H1 (cell line): ENCODE results near the gene TCERG1. TPM values are rescaled to one million over a fixed set of nuclear protein-coding genes. Genes with fewer than 3 reads are reported as not detected.
A peak's percentile ranks its signal among the peaks of the same experiment; 100 is the strongest.

Source experiments
- BACH1 ChIP-seq: IDR thresholded peaks from 2 replicates; pipeline ENCODE4 v1.6.1; 2012; ENCODE audit warnings: low read length, improper control_type of control experiment
- CBX5 ChIP-seq: fragments of 300-800, 300-1000 bp; sonication (generic); IDR thresholded peaks from 2 replicates; pipeline ENCODE4 v1.7.1; 2016; ENCODE audit warnings: antibody characterized with exemption, low read length, low read depth
- CEBPB ChIP-seq: IDR thresholded peaks from 2 replicates; pipeline ENCODE4 v1.6.1; 2012; ENCODE audit warnings: low read depth, low read length
- CHD2 ChIP-seq: IDR thresholded peaks from 2 replicates; pipeline ENCODE4 v1.6.1; 2012; ENCODE audit warnings: low read length, improper control_type of control experiment
- CTBP2 ChIP-seq: IDR thresholded peaks from 2 replicates; pipeline ENCODE4 v1.7.0; 2011; ENCODE audit warnings: borderline replicate concordance, mild to moderate bottlenecking, moderate library complexity, mixed read lengths, low read length; ENCODE audit not compliant: insufficient read depth, insufficient read length
- KDM4A ChIP-seq: IDR thresholded peaks from one replicate; pipeline ENCODE4 v1.7.1; 2012; ENCODE audit warnings: low read depth, mild to moderate bottlenecking, moderate library complexity, low read length, inconsistent platforms; ENCODE audit not compliant: severe bottlenecking
- PHF8 ChIP-seq: fragments of 200-600 bp; sonication (generic); conservative IDR thresholded peaks from 2 replicates; pipeline ENCODE4 v1.7.1; 2012; ENCODE audit warnings: low read depth, mild to moderate bottlenecking, inconsistent platforms, low read length, moderate library complexity
- POLR2A ChIP-seq, 2 experiments: IDR thresholded peaks; 1 replicate in 1 of 2; 2 replicates in 1 of 2; pipeline ENCODE4 v1.6.1; 2011; ENCODE audit warnings: low read depth in 2 of 2, low read length in 2 of 2, mild to moderate bottlenecking in 2 of 2; ENCODE audit errors: control extremely low read depth in 1 of 2
- RNF2 ChIP-seq: fragments of 200-900, 300-1000 bp; sonication (generic); IDR thresholded peaks from 2 replicates; pipeline ENCODE4 v1.7.1; 2016; ENCODE audit warnings: borderline replicate concordance, low read depth, mild to moderate bottlenecking, antibody characterized with exemption, low read length; ENCODE audit not compliant: poor library complexity, severe bottlenecking; ENCODE audit errors: missing control alignments
- RXRA ChIP-seq: IDR thresholded peaks from 2 replicates; pipeline ENCODE4 v1.6.1; 2011; ENCODE audit warnings: low read depth, mild to moderate bottlenecking, low read length, moderate library complexity; ENCODE audit not compliant: insufficient read depth
- TAF7 ChIP-seq: optimal IDR thresholded peaks from 2 replicates; pipeline ENCODE3; 2011; ENCODE audit warnings: low read depth, mild to moderate bottlenecking, inconsistent platforms, low read length, moderate library complexity, borderline replicate concordance
- USF2 ChIP-seq: IDR thresholded peaks from 2 replicates; pipeline ENCODE4 v1.6.1; 2011; ENCODE audit warnings: low read length, improper control_type of control experiment
- ZNF274 ChIP-seq: IDR thresholded peaks from 2 replicates; pipeline ENCODE4 v1.7.0; 2012; ENCODE audit warnings: low read length, borderline replicate concordance; ENCODE audit errors: extremely low read depth
- polyA plus RNA-seq, 7 experiments: library from polyadenylated mRNA; depleted of rRNA in 3 of 7; stranded (reverse) in 5 of 7; unstranded in 2 of 7; fragments of >200 nt in 5 of 7; fragments of 200-250 nt in 2 of 7; gene quantifications; 1 replicate in 5 of 7; 2 replicates in 1 of 7; 4 replicates in 1 of 7; pipeline versions ENCODE4 v1.2.1 to v1.2.3, GENCODE V29; 2011 to 2013; ENCODE audit warnings: missing spikeins in 2 of 7, mixed read lengths in 2 of 7
- total RNA-seq: library from RNA; stranded (reverse); fragmentation: NEBNext Ultra II Directional; extraction: Animal tissue kit (Norgen Biotek cat#: 25700); gene quantifications from 2 replicates; pipeline ENCODE4 v1.2.1, GENCODE V29; 2021
- TF ChIP-seq, protein P1 (sequence below): IDR thresholded peaks from 2 replicates; pipeline ENCODE4 v1.6.1; 2012; ENCODE audit warnings: inconsistent platforms

TCERG1 gene
- total and polyA plus RNA-seq, 2 of the 8 experiments (the other 6 are each of a cell fraction or from before 2014, with no cell fraction given) = 105 to 122 TPM

- no peak for TF ChIP-seq RXRA
- peak; percentile 62 for TF ChIP-seq TAF7
- no peak for TF ChIP-seq CEBPB
- no peak for TF ChIP-seq KDM4A
- peak; percentile 97 for TF ChIP-seq PHF8
- TF ChIP-seq BACH1 = no peak
- no peak for TF ChIP-seq ZNF274
- TF ChIP-seq CHD2 = peak; percentile 95
- no peak for TF ChIP-seq CTBP2
- TF ChIP-seq CBX5 = no peak
- TF ChIP-seq POLR2A (IDR thresholded peaks at IDR 0.05; ENCODE audit: control extremely low read depth in 1 of 2, low read depth in 2 of 2, low read length in 2 of 2) = peak; percentile 94
- no peak for TF ChIP-seq RNF2
- TF ChIP-seq, protein P1, sequence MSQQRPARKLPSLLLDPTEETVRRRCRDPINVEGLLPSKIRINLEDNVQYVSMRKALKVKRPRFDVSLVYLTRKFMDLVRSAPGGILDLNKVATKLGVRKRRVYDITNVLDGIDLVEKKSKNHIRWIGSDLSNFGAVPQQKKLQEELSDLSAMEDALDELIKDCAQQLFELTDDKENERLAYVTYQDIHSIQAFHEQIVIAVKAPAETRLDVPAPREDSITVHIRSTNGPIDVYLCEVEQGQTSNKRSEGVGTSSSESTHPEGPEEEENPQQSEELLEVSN = peak; percentile 97
- TF ChIP-seq USF2 = peak; percentile 77
These were observed at the start of gene TCERG1 (continued) for GRCh38 chr5:146446861-146447733.
